HEK293 (cell line): ENCODE data around the gene HMMR.
A peak's percentile ranks its signal among the peaks of the same experiment; 100 is the strongest.

Source experiments
- CTCF ChIA-PET: fragments of 350-600 bp; formaldehyde crosslinking; extraction: SDS; loops from one replicate; lab custom pipeline; 2021; ENCODE audit warnings: antibody characterized with exemption; lab: Yijun Ruan, JAX
- POLR2A ChIA-PET: fragments of 300-600 bp; formaldehyde crosslinking; extraction: SDS; loops from one replicate; lab custom pipeline; 2020; ENCODE audit warnings: antibody characterized with exemption, inconsistent platforms; lab: Yijun Ruan, JAX
- H3K27ac ChIP-seq: fragments of 200-500 bp; sonication (Bioruptor generic); 2 replicates; pipeline ENCODE4 v1.5.1; 2014; ENCODE audit warnings: low read depth, low read length, control low read depth, inconsistent platforms; ENCODE audit errors: extremely low read depth
- H3K36me3 ChIP-seq, 2 experiments: fragments of 200-500 bp in 1 of 2; sonication (Bioruptor generic) in 1 of 2; 1 replicate in 1 of 2; 2 replicates in 1 of 2; pipeline ENCODE4 v1.5.1; 2014 to 2017; ENCODE audit warnings: inconsistent platforms in 2 of 2, low read length in 2 of 2; ENCODE audit not compliant: control insufficient read depth in 2 of 2, insufficient read depth in 1 of 2
- H3K4me1 ChIP-seq: fragments of 200-500 bp; sonication (Bioruptor generic); 2 replicates; pipeline ENCODE4 v1.5.1; 2014; ENCODE audit warnings: mild to moderate bottlenecking, low read length, inconsistent platforms; ENCODE audit not compliant: control insufficient read depth, insufficient read depth
- H3K4me3 ChIP-seq: 2 replicates; pipeline ENCODE4 v1.5.1; 2011; ENCODE audit warnings: low read depth, mild to moderate bottlenecking, control low read depth, low read length, moderate library complexity
- H3K9me3 ChIP-seq: fragments of 200-500 bp; sonication (Bioruptor generic); 2 replicates; pipeline ENCODE4 v1.5.1; 2014; ENCODE audit warnings: low read depth, low read length, inconsistent platforms; ENCODE audit not compliant: control insufficient read depth, insufficient read depth
- BCL11B ChIP-seq: fragments of 450-650 bp; formaldehyde crosslinking; IDR thresholded peaks from 2 replicates; pipeline ENCODE4 v1.5.1; 2016; ENCODE audit warnings: low read depth, missing biosample characterization, missing genetic modification characterization
- FEZF1 ChIP-seq: fragments of 450-650 bp; formaldehyde crosslinking; IDR thresholded peaks from 2 replicates; pipeline ENCODE4 v1.5.1; 2016; ENCODE audit warnings: missing biosample characterization, missing genetic modification characterization
- GLI2 ChIP-seq: fragments of 450-650 bp; formaldehyde crosslinking; IDR thresholded peaks from 2 replicates; pipeline ENCODE4; 2017; ENCODE audit warnings: missing biosample characterization, missing genetic modification characterization, low read depth, borderline replicate concordance
- HIC1 ChIP-seq: fragments of 450-650 bp; formaldehyde crosslinking; IDR thresholded peaks from 2 replicates; pipeline ENCODE4 v1.5.1; 2016; ENCODE audit warnings: missing biosample characterization, missing genetic modification characterization
- KLF10 ChIP-seq: fragments of 450-650 bp; IDR thresholded peaks from 2 replicates; pipeline ENCODE4 v1.5.1; 2018; ENCODE audit warnings: missing biosample characterization, mild to moderate bottlenecking, missing genetic modification characterization
- KLF7 ChIP-seq: fragments of 450-650 bp; formaldehyde crosslinking; IDR thresholded peaks from 2 replicates; pipeline ENCODE4 v1.5.1; 2016; ENCODE audit warnings: missing biosample characterization, missing genetic modification characterization, borderline replicate concordance
- KLF8 ChIP-seq: fragments of 450-650 bp; formaldehyde crosslinking; IDR thresholded peaks from 2 replicates; pipeline ENCODE4 v1.5.1; 2016; ENCODE audit warnings: missing biosample characterization, missing genetic modification characterization
- RBAK ChIP-seq: fragments of 450-650 bp; formaldehyde crosslinking; IDR thresholded peaks from 2 replicates; pipeline ENCODE4 v1.5.1; 2016; ENCODE audit warnings: missing biosample characterization, missing genetic modification characterization
- YY2 ChIP-seq: fragments of 450-650 bp; formaldehyde crosslinking; IDR thresholded peaks from 2 replicates; pipeline ENCODE4 v1.5.1; 2016; ENCODE audit warnings: missing biosample characterization, missing genetic modification characterization
- ZBTB48 ChIP-seq: fragments of 450-650 bp; formaldehyde crosslinking; IDR thresholded peaks from 2 replicates; pipeline ENCODE4 v1.5.1; 2016; ENCODE audit warnings: missing biosample characterization, missing genetic modification characterization
- ZFP3 ChIP-seq: fragments of 450-650 bp; formaldehyde crosslinking; IDR thresholded peaks from 2 replicates; pipeline ENCODE4 v1.5.1; 2016; ENCODE audit warnings: low read depth, missing biosample characterization, missing genetic modification characterization
- ZNF132 ChIP-seq: fragments of 450-650 bp; formaldehyde crosslinking; IDR thresholded peaks from 2 replicates; pipeline ENCODE4 v1.5.1; 2017; ENCODE audit warnings: missing biosample characterization, missing genetic modification characterization, borderline replicate concordance
- ZNF148 ChIP-seq: fragments of 450-650 bp; formaldehyde crosslinking; IDR thresholded peaks from 2 replicates; pipeline ENCODE4 v1.5.0; 2017; ENCODE audit warnings: missing biosample characterization, missing genetic modification characterization, borderline replicate concordance
- ZNF175 ChIP-seq: fragments of 450-650 bp; formaldehyde crosslinking; IDR thresholded peaks from 2 replicates; pipeline ENCODE4 v1.5.1; 2016; ENCODE audit warnings: missing biosample characterization, missing genetic modification characterization
- ZNF19 ChIP-seq: fragments of 450-650 bp; formaldehyde crosslinking; IDR thresholded peaks from 2 replicates; pipeline ENCODE4; 2016; ENCODE audit warnings: missing biosample characterization, missing genetic modification characterization, low read depth
- ZNF341 ChIP-seq: fragments of 450-650 bp; formaldehyde crosslinking; IDR thresholded peaks from 2 replicates; pipeline ENCODE4; 2016; ENCODE audit warnings: low read depth, missing biosample characterization, missing genetic modification characterization
- ZNF350 ChIP-seq: fragments of 450-650 bp; formaldehyde crosslinking; IDR thresholded peaks from 2 replicates; pipeline ENCODE4 v1.5.0; 2017; ENCODE audit warnings: missing biosample characterization, mild to moderate bottlenecking, missing genetic modification characterization
- ZNF416 ChIP-seq: fragments of 450-650 bp; formaldehyde crosslinking; IDR thresholded peaks from 2 replicates; pipeline ENCODE4 v1.5.1; 2016; ENCODE audit warnings: missing biosample characterization, missing genetic modification characterization
- ZNF449 ChIP-seq: fragments of 450-650 bp; formaldehyde crosslinking; IDR thresholded peaks from 2 replicates; pipeline ENCODE4 v1.5.1; 2017; ENCODE audit warnings: missing biosample characterization, mild to moderate bottlenecking, missing genetic modification characterization, moderate library complexity
- ZNF530 ChIP-seq: fragments of 450-650 bp; formaldehyde crosslinking; IDR thresholded peaks from 2 replicates; pipeline ENCODE4 v1.5.1; 2016; ENCODE audit warnings: low read depth, missing biosample characterization, missing genetic modification characterization
- ZNF571 ChIP-seq: fragments of 450-650 bp; formaldehyde crosslinking; IDR thresholded peaks from 2 replicates; pipeline ENCODE4 v1.5.0; 2017; ENCODE audit warnings: missing biosample characterization, missing genetic modification characterization
- ZNF664 ChIP-seq: fragments of 450-650 bp; formaldehyde crosslinking; IDR thresholded peaks from 2 replicates; pipeline ENCODE4 v1.5.1; 2016; ENCODE audit warnings: missing biosample characterization, missing genetic modification characterization
- ZNF701 ChIP-seq: fragments of 450-650 bp; formaldehyde crosslinking; IDR thresholded peaks from 2 replicates; pipeline ENCODE4 v1.5.1; 2016; ENCODE audit warnings: missing biosample characterization, missing genetic modification characterization
- ZNF768 ChIP-seq: fragments of 450-650 bp; formaldehyde crosslinking; IDR thresholded peaks from 2 replicates; pipeline ENCODE4 v1.5.1; 2018; ENCODE audit warnings: missing biosample characterization, mild to moderate bottlenecking, missing genetic modification characterization
- TF ChIP-seq, protein P1 (sequence below): fragments of 450-650 bp; formaldehyde crosslinking; IDR thresholded peaks from 2 replicates; pipeline ENCODE4 v1.5.1; 2016; ENCODE audit warnings: missing biosample characterization, missing genetic modification characterization
- TF ChIP-seq, protein P2 (sequence below): fragments of 450-650 bp; formaldehyde crosslinking; IDR thresholded peaks from 2 replicates; pipeline ENCODE4 v1.5.1; 2017; ENCODE audit warnings: missing biosample characterization, missing genetic modification characterization

HMMR gene

DNA sequence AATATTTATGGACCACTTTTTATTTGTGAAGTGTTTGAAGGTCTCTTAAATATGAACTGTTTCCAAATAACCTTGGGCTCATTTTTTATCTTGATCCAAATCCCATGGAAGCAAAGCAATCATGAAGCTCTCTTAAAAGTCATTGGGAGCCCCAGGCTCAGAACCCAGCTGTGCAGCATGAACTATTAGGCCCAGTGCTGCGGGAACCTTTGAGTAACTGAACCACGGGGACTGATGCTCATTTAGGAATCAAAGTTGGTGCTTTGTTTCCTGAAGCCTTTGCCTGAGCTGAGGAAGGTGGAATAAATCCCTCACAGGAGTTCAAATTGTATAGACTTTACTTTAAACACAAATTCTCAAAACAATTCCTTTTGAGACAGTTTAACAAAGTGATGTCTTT, 72.8 kb downstream of the HMMR start:
- Histone ChIP-seq H3K4me3 (no peak overlapping the region), H3K9me3 (no peaks in the 10 kb centered on the region), H3K36me3 (no peaks in the 10 kb centered on the region), H3K4me1 (peaks cover 13% of the 10 kb centered on the region), H3K27ac (no peak overlapping the region)
- ChIA-PET CTCF (no interaction called here), POLR2A (interaction anchor here (0.6 to 1.3 kb wide), 2 partner anchors 28 to 72 kb away, joined by 3 to 4 read pairs; partner anchors contain the start of genes HMMR and MAT2B)
- no peak for TF ChIP-seq ZNF416 (tag by site-specific recombination)
- no peak for TF ChIP-seq ZNF148 (tag by site-specific recombination)
- no peak for TF ChIP-seq ZNF530 (tag by site-specific recombination)
- TF ChIP-seq HIC1 (tag by site-specific recombination) = no peak
- TF ChIP-seq ZNF341 (tag by site-specific recombination) = no peak
- TF ChIP-seq FEZF1 (tag by site-specific recombination) = peak; percentile 75
- no peak for TF ChIP-seq ZNF571 (tag by site-specific recombination)
- TF ChIP-seq GLI2 (tag by site-specific recombination) = 0 out of 2 replicates have a peak, but pooled peaks have one; percentile 3
- TF ChIP-seq KLF7 (tag by site-specific recombination) = no peak
- TF ChIP-seq, protein P1, sequence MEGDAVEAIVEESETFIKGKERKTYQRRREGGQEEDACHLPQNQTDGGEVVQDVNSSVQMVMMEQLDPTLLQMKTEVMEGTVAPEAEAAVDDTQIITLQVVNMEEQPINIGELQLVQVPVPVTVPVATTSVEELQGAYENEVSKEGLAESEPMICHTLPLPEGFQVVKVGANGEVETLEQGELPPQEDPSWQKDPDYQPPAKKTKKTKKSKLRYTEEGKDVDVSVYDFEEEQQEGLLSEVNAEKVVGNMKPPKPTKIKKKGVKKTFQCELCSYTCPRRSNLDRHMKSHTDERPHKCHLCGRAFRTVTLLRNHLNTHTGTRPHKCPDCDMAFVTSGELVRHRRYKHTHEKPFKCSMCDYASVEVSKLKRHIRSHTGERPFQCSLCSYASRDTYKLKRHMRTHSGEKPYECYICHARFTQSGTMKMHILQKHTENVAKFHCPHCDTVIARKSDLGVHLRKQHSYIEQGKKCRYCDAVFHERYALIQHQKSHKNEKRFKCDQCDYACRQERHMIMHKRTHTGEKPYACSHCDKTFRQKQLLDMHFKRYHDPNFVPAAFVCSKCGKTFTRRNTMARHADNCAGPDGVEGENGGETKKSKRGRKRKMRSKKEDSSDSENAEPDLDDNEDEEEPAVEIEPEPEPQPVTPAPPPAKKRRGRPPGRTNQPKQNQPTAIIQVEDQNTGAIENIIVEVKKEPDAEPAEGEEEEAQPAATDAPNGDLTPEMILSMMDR (tag by site-specific recombination) = no peak
- no peak for TF ChIP-seq ZNF449 (tag by site-specific recombination)
- TF ChIP-seq ZFP3 (tag by site-specific recombination) = no peak

DNA sequence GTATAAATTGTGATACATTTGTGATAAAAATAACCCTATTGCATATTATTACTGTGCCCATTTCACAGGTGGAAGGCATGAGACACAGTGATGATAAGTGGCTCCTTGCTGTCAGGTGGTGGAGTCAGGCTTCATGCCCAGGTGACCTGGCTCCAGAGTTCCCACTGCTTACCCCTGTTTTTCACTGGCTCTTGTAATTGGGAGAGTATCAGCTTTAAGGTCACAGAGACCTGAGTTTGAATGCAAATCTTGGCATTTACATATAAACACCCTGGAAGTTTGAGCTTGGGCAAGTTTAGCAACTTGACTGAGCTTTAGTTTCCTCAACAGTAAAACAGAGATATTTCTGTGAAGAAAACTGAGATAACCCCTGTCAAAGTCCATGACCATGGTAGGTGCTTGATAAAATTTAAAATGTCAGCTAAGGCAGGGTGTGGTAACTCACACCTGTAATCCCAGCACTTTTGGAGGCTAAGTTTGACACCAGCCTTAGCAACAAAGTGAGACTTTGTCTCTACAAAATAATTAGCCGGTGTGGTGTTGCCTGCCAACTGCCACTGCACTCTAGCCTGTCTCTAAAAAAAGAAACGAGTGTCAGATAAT, 74.2 kb downstream of the HMMR start:
- Histone ChIP-seq H3K4me3 (no peak overlapping the region), H3K36me3 (no peaks in the 10 kb centered on the region), H3K9me3 (no peaks in the 10 kb centered on the region), H3K27ac (no peak overlapping the region), H3K4me1 (peaks cover 13% of the 10 kb centered on the region)
- ChIA-PET CTCF (interaction anchor here (0.6 kb wide), 1 partner anchor 432 kb away, joined by 3 read pairs; no protein-coding TSS in a partner anchor), POLR2A (no interaction called here)
- TF ChIP-seq YY2 (tag by site-specific recombination) (no peak), RBAK (tag by site-specific recombination) (no peak), KLF10 (tag by site-specific recombination) (no peak), ZNF768 (tag by site-specific recombination) (no peak), ZNF341 (tag by site-specific recombination) (no peak), ZNF19 (tag by site-specific recombination) (no peak), ZNF701 (tag by site-specific recombination) (no peak), ZNF175 (tag by site-specific recombination) (no peak), ZNF350 (tag by site-specific recombination) (no peak), ZBTB48 (tag by site-specific recombination) (no peak), ZNF664 (tag by site-specific recombination) (no peak), ZNF132 (tag by site-specific recombination) (no peak), KLF8 (tag by site-specific recombination) (no peak), BCL11B (no peak)
- TF ChIP-seq, protein P2, sequence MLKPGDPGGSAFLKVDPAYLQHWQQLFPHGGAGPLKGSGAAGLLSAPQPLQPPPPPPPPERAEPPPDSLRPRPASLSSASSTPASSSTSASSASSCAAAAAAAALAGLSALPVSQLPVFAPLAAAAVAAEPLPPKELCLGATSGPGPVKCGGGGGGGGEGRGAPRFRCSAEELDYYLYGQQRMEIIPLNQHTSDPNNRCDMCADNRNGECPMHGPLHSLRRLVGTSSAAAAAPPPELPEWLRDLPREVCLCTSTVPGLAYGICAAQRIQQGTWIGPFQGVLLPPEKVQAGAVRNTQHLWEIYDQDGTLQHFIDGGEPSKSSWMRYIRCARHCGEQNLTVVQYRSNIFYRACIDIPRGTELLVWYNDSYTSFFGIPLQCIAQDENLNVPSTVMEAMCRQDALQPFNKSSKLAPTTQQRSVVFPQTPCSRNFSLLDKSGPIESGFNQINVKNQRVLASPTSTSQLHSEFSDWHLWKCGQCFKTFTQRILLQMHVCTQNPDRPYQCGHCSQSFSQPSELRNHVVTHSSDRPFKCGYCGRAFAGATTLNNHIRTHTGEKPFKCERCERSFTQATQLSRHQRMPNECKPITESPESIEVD (tag by site-specific recombination) = no peak
